ENCODE measurements around the gene ZFP91. TPM values are rescaled to one million over a fixed set of nuclear protein-coding genes. Genes with fewer than 3 reads are reported as not detected.

ZFP91 gene
- total and polyA plus RNA-seq, 9 of the 15 experiments (the other 6 are each of a cell fraction or from before 2014, with no cell fraction given): 17.6 to 58.3 (median 34.0) TPM

DNA sequence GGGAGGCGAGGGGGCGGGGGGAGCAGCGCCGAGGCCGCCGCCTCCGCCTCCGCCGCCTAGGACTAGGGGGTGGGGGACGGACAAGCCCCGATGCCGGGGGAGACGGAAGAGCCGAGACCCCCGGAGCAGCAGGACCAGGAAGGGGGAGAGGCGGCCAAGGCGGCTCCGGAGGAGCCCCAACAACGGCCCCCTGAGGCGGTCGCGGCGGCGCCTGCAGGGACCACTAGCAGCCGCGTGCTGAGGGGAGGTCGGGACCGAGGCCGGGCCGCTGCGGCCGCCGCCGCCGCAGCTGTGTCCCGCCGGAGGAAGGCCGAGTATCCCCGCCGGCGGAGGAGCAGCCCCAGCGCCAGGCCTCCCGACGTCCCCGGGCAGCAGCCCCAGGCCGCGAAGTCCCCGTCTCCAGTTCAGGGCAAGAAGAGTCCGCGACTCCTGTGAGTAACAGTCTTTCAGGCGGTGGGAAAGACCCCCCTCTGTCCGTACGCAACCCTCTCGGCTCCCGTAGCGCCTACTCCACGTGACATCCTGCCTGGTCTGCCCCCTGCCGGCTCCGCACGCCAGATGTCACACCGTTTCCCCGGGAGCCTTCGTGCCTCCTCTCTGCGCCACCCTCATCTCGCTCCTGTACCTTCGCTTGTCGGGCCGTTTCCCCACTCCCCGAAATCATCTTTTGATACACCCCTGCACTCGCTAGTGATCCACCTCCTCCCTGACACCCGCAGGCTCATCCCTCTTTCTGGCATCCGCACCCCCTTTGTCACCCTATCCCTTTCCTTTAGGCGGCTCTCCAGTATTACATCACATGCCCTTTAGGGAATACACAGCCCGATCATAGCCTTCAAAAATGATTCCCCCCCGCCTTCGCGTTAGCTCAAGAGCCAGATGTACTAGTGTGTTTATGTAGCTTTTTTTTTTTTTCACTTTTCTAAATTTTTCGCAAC is 598 bp downstream of the ZFP91 start (continued):
- TF ChIP-seq, protein P1, sequence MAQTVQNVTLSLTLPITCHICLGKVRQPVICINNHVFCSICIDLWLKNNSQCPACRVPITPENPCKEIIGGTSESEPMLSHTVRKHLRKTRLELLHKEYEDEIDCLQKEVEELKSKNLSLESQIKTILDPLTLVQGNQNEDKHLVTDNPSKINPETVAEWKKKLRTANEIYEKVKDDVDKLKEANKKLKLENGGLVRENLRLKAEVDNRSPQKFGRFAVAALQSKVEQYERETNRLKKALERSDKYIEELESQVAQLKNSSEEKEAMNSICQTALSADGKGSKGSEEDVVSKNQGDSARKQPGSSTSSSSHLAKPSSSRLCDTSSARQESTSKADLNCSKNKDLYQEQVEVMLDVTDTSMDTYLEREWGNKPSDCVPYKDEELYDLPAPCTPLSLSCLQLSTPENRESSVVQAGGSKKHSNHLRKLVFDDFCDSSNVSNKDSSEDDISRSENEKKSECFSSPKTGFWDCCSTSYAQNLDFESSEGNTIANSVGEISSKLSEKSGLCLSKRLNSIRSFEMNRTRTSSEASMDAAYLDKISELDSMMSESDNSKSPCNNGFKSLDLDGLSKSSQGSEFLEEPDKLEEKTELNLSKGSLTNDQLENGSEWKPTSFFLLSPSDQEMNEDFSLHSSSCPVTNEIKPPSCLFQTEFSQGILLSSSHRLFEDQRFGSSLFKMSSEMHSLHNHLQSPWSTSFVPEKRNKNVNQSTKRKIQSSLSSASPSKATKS (CRISPR knock-in tag; IDR thresholded peaks at IDR 0.05): no peak
- TF ChIP-seq ZNF583 (CRISPR knock-in tag; IDR thresholded peaks at IDR 0.05): no peak; the same call in 1 of the 2 replicates
- TF ChIP-seq THRAP3 (IDR thresholded peaks at IDR 0.05; ENCODE audit: borderline replicate concordance): peak; percentile 90; the same call in 1 of the 2 replicates
- TF ChIP-seq WHSC1 (IDR thresholded peaks at IDR 0.05; ENCODE audit: low read length): no peak
- TF ChIP-seq ZNF586 (CRISPR knock-in tag; conservative IDR thresholded peaks at IDR 0.05): no peak
- TF ChIP-seq, protein P2, sequence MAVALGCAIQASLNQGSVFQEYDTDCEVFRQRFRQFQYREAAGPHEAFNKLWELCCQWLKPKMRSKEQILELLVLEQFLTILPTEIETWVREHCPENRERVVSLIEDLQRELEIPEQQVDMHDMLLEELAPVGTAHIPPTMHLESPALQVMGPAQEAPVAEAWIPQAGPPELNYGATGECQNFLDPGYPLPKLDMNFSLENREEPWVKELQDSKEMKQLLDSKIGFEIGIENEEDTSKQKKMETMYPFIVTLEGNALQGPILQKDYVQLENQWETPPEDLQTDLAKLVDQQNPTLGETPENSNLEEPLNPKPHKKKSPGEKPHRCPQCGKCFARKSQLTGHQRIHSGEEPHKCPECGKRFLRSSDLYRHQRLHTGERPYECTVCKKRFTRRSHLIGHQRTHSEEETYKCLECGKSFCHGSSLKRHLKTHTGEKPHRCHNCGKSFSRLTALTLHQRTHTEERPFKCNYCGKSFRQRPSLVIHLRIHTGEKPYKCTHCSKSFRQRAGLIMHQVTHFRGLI (CRISPR knock-in tag; IDR thresholded peaks at IDR 0.05): no peak
- peak; percentile 97 for TF ChIP-seq HLTF (IDR thresholded peaks at IDR 0.05)
- peak; percentile 82 for TF ChIP-seq SP1 (CRISPR knock-in tag; IDR thresholded peaks at IDR 0.05)
- no peak for TF ChIP-seq BCL6 (CRISPR knock-in tag; IDR thresholded peaks at IDR 0.05)
- TF ChIP-seq, protein P3, sequence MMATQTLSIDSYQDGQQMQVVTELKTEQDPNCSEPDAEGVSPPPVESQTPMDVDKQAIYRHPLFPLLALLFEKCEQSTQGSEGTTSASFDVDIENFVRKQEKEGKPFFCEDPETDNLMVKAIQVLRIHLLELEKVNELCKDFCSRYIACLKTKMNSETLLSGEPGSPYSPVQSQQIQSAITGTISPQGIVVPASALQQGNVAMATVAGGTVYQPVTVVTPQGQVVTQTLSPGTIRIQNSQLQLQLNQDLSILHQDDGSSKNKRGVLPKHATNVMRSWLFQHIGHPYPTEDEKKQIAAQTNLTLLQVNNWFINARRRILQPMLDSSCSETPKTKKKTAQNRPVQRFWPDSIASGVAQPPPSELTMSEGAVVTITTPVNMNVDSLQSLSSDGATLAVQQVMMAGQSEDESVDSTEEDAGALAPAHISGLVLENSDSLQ (IDR thresholded peaks at IDR 0.05): peak; percentile 69
- TF ChIP-seq TRIM24 (IDR thresholded peaks at IDR 0.05): peak; percentile 60 to 78; a peak in 3 of 4 replicates
- TF ChIP-seq, protein P4, sequence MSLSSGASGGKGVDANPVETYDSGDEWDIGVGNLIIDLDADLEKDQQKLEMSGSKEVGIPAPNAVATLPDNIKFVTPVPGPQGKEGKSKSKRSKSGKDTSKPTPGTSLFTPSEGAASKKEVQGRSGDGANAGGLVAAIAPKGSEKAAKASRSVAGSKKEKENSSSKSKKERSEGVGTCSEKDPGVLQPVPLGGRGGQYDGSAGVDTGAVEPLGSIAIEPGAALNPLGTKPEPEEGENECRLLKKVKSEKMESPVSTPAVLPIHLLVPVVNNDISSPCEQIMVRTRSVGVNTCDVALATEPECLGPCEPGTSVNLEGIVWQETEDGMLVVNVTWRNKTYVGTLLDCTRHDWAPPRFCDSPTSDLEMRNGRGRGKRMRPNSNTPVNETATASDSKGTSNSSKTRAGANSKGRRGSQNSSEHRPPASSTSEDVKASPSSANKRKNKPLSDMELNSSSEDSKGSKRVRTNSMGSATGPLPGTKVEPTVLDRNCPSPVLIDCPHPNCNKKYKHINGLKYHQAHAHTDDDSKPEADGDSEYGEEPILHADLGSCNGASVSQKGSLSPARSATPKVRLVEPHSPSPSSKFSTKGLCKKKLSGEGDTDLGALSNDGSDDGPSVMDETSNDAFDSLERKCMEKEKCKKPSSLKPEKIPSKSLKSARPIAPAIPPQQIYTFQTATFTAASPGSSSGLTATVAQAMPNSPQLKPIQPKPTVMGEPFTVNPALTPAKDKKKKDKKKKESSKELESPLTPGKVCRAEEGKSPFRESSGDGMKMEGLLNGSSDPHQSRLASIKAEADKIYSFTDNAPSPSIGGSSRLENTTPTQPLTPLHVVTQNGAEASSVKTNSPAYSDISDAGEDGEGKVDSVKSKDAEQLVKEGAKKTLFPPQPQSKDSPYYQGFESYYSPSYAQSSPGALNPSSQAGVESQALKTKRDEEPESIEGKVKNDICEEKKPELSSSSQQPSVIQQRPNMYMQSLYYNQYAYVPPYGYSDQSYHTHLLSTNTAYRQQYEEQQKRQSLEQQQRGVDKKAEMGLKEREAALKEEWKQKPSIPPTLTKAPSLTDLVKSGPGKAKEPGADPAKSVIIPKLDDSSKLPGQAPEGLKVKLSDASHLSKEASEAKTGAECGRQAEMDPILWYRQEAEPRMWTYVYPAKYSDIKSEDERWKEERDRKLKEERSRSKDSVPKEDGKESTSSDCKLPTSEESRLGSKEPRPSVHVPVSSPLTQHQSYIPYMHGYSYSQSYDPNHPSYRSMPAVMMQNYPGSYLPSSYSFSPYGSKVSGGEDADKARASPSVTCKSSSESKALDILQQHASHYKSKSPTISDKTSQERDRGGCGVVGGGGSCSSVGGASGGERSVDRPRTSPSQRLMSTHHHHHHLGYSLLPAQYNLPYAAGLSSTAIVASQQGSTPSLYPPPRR (CRISPR knock-in tag; IDR thresholded peaks at IDR 0.05; ENCODE audit: borderline replicate concordance): peak; percentile 74; the same call in 1 of the 2 replicates
- TF ChIP-seq RBM39 (optimal IDR thresholded peaks at IDR 0.05; ENCODE audit: low read depth, low read length): no peak

Measured in K562 (cell line).